ENCODE data around the gene EYS. TPM values are rescaled to one million over a fixed set of nuclear protein-coding genes. Genes with fewer than 3 reads are reported as not detected.
"Not testable (repeated sequence)": the region's sequence is repeated elsewhere in the genome, so short reads cannot be mapped to it uniquely, and the experiment has no call there.

The EYS gene
- total RNA-seq, 1 donor from 2014 or later: not detected

- DNase-seq (ENCODE audit: low spot score in 2 of 2): no peak
- Histone ChIP-seq H3K27ac (no peak overlapping the region), H3K27me3 (no peaks in the 10 kb centered on the region), H3K4me3 (no peak overlapping the region), H3K36me3 (no peaks in the 10 kb centered on the region), H3K9me3 (no peaks in the 10 kb centered on the region), H3K4me1 (no peaks in the 10 kb centered on the region)
- no peak for TF ChIP-seq CTCF (IDR thresholded peaks at IDR 0.05)
- intact Hi-C loops (cut with DNase I): no loop called here
These were observed 1456.9 kb downstream of the EYS start for GRCh38 chr6:64250126-64250525.

- Histone ChIP-seq H3K36me3 (no peaks in the 10 kb centered on the region), H3K27me3 (no peaks in the 10 kb centered on the region)
- intact Hi-C loops (cut with DNase I): no loop called here
These were observed 1457.9 kb downstream of the EYS start for GRCh38 chr6:64249115-64249514.

GRCh38 chr6:64243618-64244017 is 1463.4 kb downstream of the EYS start:
- DNase-seq (ENCODE audit: low spot score in 2 of 2): no peak
- Histone ChIP-seq H3K27me3 (no peaks in the 10 kb centered on the region), H3K4me3 (no peak overlapping the region), H3K36me3 (no peaks in the 10 kb centered on the region), H3K9me3 (no peaks in the 10 kb centered on the region), H3K4me1 (no peaks in the 10 kb centered on the region), H3K27ac (no peak overlapping the region)
- TF ChIP-seq CTCF (IDR thresholded peaks at IDR 0.05): no peak
- intact Hi-C loops (cut with DNase I): no loop called here

More at GRCh38 chr6:64249115-64249514, 1457.9 kb downstream of the EYS start:
- TF ChIP-seq CTCF (IDR thresholded peaks at IDR 0.05): no peak
- Histone ChIP-seq H3K4me1 (no peaks in the 10 kb centered on the region), H3K9me3 (no peaks in the 10 kb centered on the region), H3K27ac (no peak overlapping the region), H3K4me3 (no peak overlapping the region)
- no peak for DNase-seq (ENCODE audit: low spot score in 2 of 2)

- intact Hi-C loops (cut with DNase I); H3K4me1 ChIP-seq: not testable (repeated sequence)
These were observed 1468.1 kb downstream of the EYS start for GRCh38 chr6:64238908-64239307.

GRCh38 chr6:64238071-64238470 is 1469.0 kb downstream of the EYS start:
- DNase-seq (ENCODE audit: low spot score in 2 of 2): no peak
- Histone ChIP-seq H3K27me3 (no peaks in the 10 kb centered on the region), H3K9me3 (no peaks in the 10 kb centered on the region), H3K4me1 (no peaks in the 10 kb centered on the region), H3K4me3 (no peak overlapping the region), H3K36me3 (no peaks in the 10 kb centered on the region), H3K27ac (no peak overlapping the region)
- intact Hi-C loops (cut with DNase I): no loop called here
- no peak for TF ChIP-seq CTCF (IDR thresholded peaks at IDR 0.05)

More at GRCh38 chr6:64238908-64239307, 1468.1 kb downstream of the EYS start:
- not testable (repeated sequence) for H3K9me3 ChIP-seq; H3K27ac ChIP-seq; DNase-seq (ENCODE audit: low spot score in 2 of 2); H3K4me3 ChIP-seq; H3K27me3 ChIP-seq; H3K36me3 ChIP-seq

- TF ChIP-seq CTCF (IDR thresholded peaks at IDR 0.05): no peak
- DNase-seq (ENCODE audit: low spot score in 2 of 2): no peak
- intact Hi-C loops (cut with DNase I): no loop called here
- no peaks in the 10 kb centered on the region for H3K27me3 ChIP-seq
- H3K36me3 ChIP-seq: no peaks in the 10 kb centered on the region
- no peaks in the 10 kb centered on the region for H3K4me1 ChIP-seq
- H3K27ac ChIP-seq: no peak overlapping the region
- H3K9me3 ChIP-seq: no peaks in the 10 kb centered on the region
- H3K4me3 ChIP-seq: no peak overlapping the region
These were observed 1473.3 kb downstream of the EYS start for GRCh38 chr6:64233746-64234145.

Measured in ascending aorta (tissue), 2 donors.